ENCODE results near the gene KCNIP3. TPM values are rescaled to one million over a fixed set of nuclear protein-coding genes. Genes with fewer than 3 reads are reported as not detected.

KCNIP3 gene
- total and polyA plus RNA-seq, 2 donors (not counting 1 experiment from before 2014, with no cell fraction given): not detected

DNA sequence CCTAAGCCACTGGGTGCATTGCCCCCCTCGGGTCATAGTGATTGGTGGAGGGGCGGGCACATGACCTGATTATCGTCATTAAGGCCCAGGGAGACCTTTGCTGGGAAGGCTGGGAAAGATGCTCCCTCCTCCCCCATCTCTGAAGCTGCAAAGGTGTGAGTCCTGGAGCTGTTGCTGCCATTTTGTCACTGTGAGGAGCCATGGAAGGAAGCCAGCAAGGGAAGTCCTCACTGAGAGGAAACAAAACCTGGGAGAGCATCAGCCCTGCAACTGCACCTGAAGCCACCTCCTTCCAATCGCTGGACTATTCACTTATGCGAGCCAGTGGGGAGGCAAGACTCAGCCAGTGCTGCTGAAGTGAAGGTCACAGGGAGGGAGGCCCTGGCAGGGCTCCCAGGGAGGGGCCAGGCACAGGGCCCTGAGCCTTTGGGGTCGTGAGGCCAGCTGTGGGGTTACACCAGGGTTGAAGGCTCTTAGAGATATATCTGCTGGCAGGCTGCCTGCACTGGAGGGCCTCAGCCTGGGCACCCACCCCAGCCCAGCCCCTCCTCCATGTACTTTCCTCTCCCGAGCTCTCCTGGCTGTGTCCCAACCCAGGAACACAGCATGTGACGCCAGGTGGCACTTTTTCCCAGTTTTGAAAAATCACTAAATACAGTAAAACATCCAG lies 94.6 kb downstream of the KCNIP3 start:
- POLR2A ChIA-PET: no interaction called here
- Mint-ChIP-seq H3K4me1 (no peaks in the 10 kb centered on the region), H3K4me3 (no peak overlapping the region), H3K9me3 (ENCODE audit: insufficient read depth) (no peaks in the 10 kb centered on the region), H3K27ac (no peak overlapping the region), H3K27me3 (no peaks in the 10 kb centered on the region)
- ATAC-seq (ENCODE audit: low read depth) (no peak), DNase-seq (no peak)
- Histone ChIP-seq H3K36me3 (replicated peaks in 1 of 2; ENCODE audit: control extremely low read depth in 1 of 2, control insufficient read depth in 1 of 2, extremely low read depth in 1 of 2, insufficient read depth in 2 of 2, low read length in 1 of 2) (no peaks in the 10 kb centered on the region), H3K27ac (ENCODE audit: low read length in 2 of 2) (no peak overlapping the region), H3K9me3 (ENCODE audit: control extremely low read depth in 1 of 3, control insufficient read depth in 2 of 3, insufficient read depth in 1 of 3, low read length in 2 of 3) (no peaks in the 10 kb centered on the region), H3K9ac (ENCODE audit: low read length) (no peak overlapping the region), H3K79me2 (ENCODE audit: control insufficient read depth, insufficient read depth, low read length) (no peaks in the 10 kb centered on the region), H3K4me2 (replicated peaks; ENCODE audit: low read depth, low read length, poor library complexity, severe bottlenecking) (no peak overlapping the region), H2AFZ (ENCODE audit: insufficient read depth, low read depth, low read length, poor library complexity, severe bottlenecking) (no peak overlapping the region), H3K4me3 (ENCODE audit: control extremely low read depth in 1 of 5, extremely low read depth in 1 of 5, insufficient read depth in 1 of 5, low read depth in 2 of 5, low read length in 4 of 5) (no peak overlapping the region), H4K20me1 (ENCODE audit: control insufficient read depth, insufficient read depth, low read length, poor library complexity, severe bottlenecking) (no peaks in the 10 kb centered on the region), H3K27me3 (replicated peaks in 1 of 4; ENCODE audit: control extremely low read depth in 1 of 4, control insufficient read depth in 3 of 4, insufficient read depth in 4 of 4, low read length in 3 of 4) (peaks cover 0 to 3% (median 0%) of the 10 kb centered on the region in 4 experiments), H3K4me1 (ENCODE audit: control insufficient read depth in 2 of 2, insufficient read depth in 2 of 2, low read length in 2 of 2) (no peaks in the 10 kb centered on the region)
- intact Hi-C loops (cut with micrococcal nuclease): no loop called here
- TF ChIP-seq EZH2 (IDR thresholded peaks at IDR 0.05; ENCODE audit: borderline replicate concordance, insufficient read depth, low read depth, low read length, poor library complexity, severe bottlenecking): no peak
- TF ChIP-seq, protein P1, sequence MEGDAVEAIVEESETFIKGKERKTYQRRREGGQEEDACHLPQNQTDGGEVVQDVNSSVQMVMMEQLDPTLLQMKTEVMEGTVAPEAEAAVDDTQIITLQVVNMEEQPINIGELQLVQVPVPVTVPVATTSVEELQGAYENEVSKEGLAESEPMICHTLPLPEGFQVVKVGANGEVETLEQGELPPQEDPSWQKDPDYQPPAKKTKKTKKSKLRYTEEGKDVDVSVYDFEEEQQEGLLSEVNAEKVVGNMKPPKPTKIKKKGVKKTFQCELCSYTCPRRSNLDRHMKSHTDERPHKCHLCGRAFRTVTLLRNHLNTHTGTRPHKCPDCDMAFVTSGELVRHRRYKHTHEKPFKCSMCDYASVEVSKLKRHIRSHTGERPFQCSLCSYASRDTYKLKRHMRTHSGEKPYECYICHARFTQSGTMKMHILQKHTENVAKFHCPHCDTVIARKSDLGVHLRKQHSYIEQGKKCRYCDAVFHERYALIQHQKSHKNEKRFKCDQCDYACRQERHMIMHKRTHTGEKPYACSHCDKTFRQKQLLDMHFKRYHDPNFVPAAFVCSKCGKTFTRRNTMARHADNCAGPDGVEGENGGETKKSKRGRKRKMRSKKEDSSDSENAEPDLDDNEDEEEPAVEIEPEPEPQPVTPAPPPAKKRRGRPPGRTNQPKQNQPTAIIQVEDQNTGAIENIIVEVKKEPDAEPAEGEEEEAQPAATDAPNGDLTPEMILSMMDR (IDR thresholded peaks at IDR 0.05): no peak
- CTCF ChIA-PET: no interaction called here
- 83% methylated on average over 4 of the region's 8 CpGs for WGBS (ENCODE audit: insufficient coverage)

DNA sequence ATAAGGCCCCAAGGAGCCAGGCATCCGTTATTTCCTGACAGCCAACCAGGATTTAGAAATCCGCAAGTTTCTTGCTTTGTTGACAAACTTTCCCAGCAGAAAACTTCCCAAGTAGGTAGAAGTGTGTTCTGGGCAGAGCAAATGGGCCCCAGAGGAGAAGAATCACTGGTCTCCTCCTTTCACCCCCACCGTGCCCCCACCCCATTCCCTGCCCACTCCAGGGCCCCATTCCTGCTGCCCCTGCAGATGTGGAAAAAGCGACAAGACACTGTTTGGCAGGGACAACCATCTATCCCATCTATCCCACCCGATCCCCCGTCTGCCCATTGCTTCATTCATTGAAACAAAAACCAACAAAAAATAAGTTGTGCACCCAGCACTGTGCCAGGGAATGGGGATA lies 95.2 kb downstream of the KCNIP3 start:
- H3K27ac Mint-ChIP-seq: no peak overlapping the region
- Histone ChIP-seq H3K4me2 (replicated peaks; ENCODE audit: low read depth, low read length, poor library complexity, severe bottlenecking) (no peak overlapping the region), H3K4me3 (ENCODE audit: control extremely low read depth in 1 of 5, extremely low read depth in 1 of 5, insufficient read depth in 1 of 5, low read depth in 2 of 5, low read length in 4 of 5) (no peak overlapping the region), H3K4me1 (ENCODE audit: control insufficient read depth in 2 of 2, insufficient read depth in 2 of 2, low read length in 2 of 2) (no peaks in the 10 kb centered on the region), H3K27me3 (replicated peaks in 1 of 4; ENCODE audit: control extremely low read depth in 1 of 4, control insufficient read depth in 3 of 4, insufficient read depth in 4 of 4, low read length in 3 of 4) (peaks cover 0 to 3% (median 0%) of the 10 kb centered on the region in 4 experiments), H4K20me1 (ENCODE audit: control insufficient read depth, insufficient read depth, low read length, poor library complexity, severe bottlenecking) (no peaks in the 10 kb centered on the region), H3K9ac (ENCODE audit: low read length) (no peak overlapping the region), H3K36me3 (replicated peaks in 1 of 2; ENCODE audit: control extremely low read depth in 1 of 2, control insufficient read depth in 1 of 2, extremely low read depth in 1 of 2, insufficient read depth in 2 of 2, low read length in 1 of 2) (no peaks in the 10 kb centered on the region), H3K79me2 (ENCODE audit: control insufficient read depth, insufficient read depth, low read length) (no peaks in the 10 kb centered on the region), H3K9me3 (ENCODE audit: control extremely low read depth in 1 of 3, control insufficient read depth in 2 of 3, insufficient read depth in 1 of 3, low read length in 2 of 3) (no peaks in the 10 kb centered on the region), H3K27ac (ENCODE audit: low read length in 2 of 2) (no peak overlapping the region), H2AFZ (ENCODE audit: insufficient read depth, low read depth, low read length, poor library complexity, severe bottlenecking) (no peak overlapping the region)
- intact Hi-C loops (cut with micrococcal nuclease): no loop called here
- no peak for ATAC-seq (ENCODE audit: low read depth)
- TF ChIP-seq, protein P1 (IDR thresholded peaks at IDR 0.05): no peak
- TF ChIP-seq EZH2 (IDR thresholded peaks at IDR 0.05; ENCODE audit: borderline replicate concordance, insufficient read depth, low read depth, low read length, poor library complexity, severe bottlenecking): no peak
- 100% methylated on average over 2 of the region's 6 CpGs for WGBS (ENCODE audit: insufficient coverage)
- no peaks in the 10 kb centered on the region for H3K27me3 Mint-ChIP-seq
- H3K4me3 Mint-ChIP-seq: no peak overlapping the region
- DNase-seq: no peak
- H3K4me1 Mint-ChIP-seq: no peaks in the 10 kb centered on the region
- no peaks in the 10 kb centered on the region for H3K9me3 Mint-ChIP-seq (ENCODE audit: insufficient read depth)
- POLR2A ChIA-PET: no interaction called here
- CTCF ChIA-PET: no interaction called here

Data from B cell (primary cell).